TTC549 (cell line): ENCODE data around the gene TATDN2.
A peak's percentile ranks its signal among the peaks of the same experiment; 100 is the strongest.

Experiments
- FAIRE-seq: peaks from 2 replicates; lab custom pipeline; 2012; peaks lifted over from hg19 to GRCh38; lab: Jason Lieb, UNC

TATDN2 gene, protein sequence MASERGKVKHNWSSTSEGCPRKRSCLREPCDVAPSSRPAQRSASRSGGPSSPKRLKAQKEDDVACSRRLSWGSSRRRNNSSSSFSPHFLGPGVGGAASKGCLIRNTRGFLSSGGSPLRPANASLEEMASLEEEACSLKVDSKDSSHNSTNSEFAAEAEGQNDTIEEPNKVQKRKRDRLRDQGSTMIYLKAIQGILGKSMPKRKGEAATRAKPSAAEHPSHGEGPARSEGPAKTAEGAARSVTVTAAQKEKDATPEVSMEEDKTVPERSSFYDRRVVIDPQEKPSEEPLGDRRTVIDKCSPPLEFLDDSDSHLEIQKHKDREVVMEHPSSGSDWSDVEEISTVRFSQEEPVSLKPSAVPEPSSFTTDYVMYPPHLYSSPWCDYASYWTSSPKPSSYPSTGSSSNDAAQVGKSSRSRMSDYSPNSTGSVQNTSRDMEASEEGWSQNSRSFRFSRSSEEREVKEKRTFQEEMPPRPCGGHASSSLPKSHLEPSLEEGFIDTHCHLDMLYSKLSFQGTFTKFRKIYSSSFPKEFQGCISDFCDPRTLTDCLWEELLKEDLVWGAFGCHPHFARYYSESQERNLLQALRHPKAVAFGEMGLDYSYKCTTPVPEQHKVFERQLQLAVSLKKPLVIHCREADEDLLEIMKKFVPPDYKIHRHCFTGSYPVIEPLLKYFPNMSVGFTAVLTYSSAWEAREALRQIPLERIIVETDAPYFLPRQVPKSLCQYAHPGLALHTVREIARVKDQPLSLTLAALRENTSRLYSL

DNA sequence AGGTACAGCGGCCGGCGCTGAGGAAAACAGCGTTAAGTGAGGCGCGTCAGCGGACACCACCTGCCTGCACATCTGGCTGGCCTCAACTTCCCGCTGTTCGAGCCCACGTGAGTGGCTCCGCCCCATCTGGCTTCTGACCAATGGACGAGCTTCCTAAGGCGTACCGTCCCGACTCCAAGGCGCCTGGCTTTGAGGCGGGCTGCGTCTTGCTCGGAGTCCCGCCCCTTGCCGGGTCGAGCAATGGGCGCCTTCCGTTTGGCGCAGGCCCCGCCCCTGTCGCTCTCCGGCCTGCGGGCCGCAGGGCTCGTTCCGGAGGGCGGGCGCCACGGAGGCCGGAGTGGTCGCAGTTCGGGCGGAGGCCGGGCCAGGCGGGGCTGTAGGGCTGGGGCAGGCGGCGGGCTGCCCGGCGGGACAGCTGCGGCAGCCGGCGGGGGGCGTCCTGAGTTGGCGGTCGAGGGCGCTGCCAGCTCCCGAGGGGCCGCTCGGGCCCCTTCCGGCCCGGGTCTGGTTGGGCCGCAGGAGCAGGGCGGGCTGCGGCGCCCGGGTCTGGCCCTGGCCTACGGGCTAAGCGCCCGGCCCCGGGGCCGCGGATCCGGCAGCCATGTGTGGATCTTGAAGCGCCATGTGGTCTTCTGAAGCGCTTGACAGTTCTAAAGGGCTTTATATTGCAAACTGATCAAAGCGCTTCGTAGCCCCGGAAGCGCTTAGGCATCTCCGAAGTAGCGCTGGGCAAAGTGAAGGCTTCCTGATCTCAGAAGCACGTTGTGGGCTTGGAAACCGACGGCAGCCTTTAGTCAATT is at the start of gene TATDN2:
Gene TATDN2 (plus strand): TSS at position 276 of the 800 bp plus-strand sequence. CDS start 742 bp downstream, outside the sequence.
- peak; percentile 17 for FAIRE-seq

DNA sequence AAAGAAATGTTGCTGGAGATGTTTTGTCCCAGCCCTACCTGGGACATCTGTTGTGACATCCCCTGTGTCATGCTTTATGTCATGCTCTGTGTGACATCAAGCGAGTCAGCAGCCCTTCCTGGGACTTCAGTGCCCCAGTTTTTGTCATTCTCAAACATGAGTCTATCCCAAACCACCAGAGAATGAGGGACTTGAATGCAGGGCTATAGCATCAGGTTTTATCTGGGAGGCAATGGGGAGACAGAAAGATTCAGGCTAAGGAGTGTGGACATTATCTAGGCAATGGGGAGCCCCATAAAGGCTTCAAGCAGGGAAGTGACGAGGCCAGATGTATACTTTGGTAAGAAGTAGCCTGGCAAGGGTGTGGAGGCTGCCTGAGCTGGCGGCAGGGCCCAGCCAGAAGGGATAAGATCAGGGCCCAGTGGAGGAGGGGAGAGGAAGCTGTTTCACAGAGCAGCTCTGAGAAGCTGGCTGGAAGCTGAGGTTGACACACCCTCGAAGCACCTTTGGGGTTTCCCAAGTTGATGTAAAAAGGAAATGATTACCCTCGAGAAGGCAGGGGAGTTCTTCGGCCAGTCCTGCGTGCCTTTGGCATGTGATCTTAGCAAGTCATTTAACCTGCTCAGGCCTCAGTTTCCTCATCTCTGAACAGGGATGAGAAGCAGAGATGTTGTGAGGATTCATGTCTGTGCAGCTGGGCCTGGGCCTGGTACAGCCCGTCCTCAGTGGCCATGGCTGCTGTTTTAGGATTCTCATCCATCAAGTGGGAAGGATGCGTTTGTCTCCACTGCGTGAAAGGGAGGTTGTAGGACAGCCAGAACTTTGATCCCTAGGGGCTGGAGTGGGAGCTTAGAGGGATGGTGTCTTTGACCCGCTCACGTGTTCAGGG is 49.3 kb upstream of the TATDN2 start:
- no peak for FAIRE-seq

DNA sequence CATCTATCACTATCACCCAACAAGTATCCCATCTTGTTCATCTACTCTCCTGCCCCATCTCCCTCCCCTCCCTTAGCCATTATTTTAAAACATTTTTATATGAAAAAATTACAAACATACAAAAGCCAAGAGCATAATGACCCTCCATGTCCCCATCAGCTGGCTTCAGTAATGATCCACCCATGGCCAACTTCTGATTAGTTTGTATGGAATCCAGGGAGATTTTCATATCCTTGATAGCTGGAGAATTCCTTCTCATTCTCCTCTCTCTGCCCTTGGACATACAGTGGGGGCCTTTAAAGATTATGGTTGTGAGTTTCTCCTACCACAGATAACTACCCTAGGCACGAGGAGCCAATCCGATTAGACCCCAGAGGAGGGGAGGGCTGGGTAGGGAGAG is 43.3 kb upstream of the TATDN2 start:
- no peak for FAIRE-seq

DNA sequence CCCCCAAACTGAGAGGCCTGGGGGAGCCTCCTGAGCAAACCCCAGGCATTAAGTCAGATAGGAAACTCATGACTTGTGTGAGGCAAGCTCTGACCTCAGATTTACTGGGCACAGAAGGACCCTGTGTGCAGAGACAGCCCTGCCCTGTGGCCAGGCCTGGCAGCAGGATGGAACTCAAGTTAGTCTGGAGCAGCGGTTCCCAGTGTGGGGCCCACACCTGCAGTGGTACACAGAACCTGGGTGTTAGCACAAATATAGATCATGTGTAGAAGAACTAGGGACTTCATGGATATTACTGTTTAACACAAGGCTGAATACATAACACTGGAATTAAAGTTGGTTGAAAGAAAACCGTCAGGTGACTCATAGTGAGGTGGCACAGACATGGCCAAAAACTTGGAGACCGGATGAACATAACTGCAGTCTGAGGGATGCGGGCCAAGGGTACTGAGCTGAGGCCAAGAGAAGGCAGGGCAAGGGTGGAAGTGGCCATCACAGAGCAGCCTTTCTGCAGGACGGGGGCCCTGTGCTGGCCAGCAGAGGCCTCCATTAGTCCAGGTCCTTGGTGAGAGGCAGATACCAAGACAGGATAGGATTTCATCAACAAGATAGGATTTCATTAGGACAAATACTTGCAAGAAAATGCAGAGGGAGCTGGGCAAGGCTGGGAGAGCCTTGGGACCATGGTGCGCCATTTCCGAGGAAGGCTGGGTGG is 42.7 kb upstream of the TATDN2 start:
- FAIRE-seq = no peak

DNA sequence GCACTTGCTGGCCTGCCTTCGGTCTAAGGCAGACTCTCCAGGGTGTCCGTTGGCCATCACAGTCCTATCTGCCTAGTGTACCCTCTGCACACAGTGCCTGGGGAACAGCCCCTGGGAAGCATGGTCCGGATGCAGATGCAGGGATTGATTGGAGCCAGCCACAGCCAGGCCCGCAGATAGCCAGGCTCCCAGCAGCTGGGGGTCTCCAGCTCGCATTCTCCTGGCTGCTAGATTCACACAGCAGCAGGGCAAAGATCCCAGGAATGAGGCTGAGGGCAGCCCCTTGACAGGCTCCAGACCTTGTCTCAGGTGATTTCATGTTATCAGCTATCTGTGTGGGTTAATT is 42.1 kb upstream of the TATDN2 start:
- no peak for FAIRE-seq

DNA sequence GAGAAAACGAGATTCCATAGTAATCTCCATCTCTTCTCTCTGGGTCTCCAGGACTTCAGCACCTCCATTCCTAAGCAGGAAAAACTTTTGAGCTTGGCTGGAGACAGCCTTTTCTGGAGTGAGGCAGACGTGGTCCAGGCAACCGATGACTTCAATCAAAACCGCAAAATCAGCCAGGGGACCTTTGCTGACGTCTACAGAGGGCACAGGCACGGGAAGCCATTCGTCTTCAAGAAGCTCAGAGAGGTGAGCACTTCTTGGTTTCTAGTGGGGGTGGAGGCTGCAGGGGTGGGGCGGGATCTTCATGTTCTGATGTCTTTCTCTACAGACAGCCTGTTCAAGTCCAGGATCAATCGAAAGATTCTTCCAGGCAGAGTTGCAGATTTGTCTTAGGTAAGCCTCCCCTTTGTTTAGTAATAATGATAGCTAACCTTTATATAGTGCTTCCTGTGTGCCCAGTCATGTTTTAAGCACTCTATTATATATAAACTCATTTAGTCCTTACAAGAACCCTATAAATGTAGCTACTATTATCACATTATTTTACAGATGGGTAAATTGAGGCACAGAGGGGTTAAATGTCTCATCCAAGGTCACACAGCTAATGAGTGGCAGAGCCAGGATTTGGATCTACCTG is 35.0 kb upstream of the TATDN2 start:
- no peak for FAIRE-seq

DNA sequence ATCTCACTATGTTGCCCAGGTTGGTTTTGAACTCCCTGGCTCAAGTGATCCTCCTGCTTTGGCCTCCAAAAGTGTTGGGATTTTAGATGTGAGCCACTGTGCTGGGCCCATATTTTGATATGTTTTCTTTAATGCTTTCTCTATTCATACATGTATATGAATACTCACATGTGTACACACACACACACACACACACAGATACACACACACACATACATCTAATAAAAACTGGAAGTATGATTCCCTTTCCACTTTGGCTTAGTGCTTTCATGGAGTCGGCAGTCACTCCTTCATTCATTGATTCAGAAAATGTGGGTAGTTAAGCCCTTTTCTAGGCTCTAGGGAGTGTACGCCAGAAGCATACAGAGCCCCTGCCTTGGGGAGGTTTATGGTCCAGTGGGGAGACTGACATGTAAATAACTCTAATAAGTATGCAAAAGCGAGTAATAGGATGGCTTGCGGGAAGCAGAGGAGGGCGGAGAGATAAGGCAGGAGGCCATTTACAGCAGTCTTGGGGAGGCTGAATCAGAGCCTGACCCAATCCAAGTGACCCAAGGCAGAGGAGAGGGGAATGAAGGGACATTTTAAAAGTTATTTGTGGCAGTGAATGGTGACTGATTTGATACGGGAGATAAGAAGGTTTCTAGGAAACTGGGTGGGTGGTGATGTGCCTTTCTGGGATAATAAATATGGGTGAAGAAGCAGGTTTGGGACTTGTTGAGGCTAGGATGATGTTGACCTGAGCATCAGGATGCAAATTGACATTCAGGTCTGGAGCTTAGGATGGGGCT is 32.5 kb upstream of the TATDN2 start:
- FAIRE-seq = no peak

DNA sequence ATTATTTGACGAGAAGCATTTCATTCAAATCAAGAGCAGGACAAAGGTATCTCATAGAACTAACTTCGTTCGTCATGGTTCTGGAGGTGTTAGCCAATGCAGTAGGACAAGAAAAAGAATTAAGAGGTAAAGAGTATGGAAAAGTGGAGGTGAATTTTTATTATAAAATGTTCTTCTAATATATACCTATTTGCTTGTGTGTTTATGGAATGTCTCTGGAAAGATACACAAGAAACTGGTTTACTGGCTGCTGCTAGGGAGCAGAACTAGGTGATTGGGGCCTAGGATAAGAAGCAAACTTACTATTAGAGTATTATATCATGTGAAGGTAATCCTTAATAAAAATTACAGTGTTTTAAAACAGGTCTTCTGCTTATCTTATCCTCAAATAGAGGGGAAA is 30.9 kb upstream of the TATDN2 start:
- FAIRE-seq = no peak

DNA sequence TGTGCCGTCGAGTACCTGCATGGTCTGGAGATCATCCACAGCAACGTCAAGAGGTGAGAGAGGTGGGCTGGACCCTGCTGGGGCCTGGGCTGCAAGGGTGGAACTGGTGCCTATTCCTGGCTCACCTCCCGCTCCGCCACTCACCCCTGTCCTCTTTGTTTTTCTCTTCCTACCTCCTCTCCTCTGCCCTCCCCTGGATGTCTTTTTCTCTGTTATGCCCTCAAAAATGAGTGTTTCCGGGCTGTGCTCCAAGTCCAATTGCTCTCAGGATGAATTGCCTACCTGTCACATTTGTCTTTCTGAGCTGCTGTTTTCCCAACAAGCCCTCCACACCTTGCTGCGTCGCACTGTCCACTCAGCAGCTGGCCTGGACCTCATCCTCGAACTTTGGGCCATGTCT is 28.5 kb upstream of the TATDN2 start:
- FAIRE-seq = no peak

DNA sequence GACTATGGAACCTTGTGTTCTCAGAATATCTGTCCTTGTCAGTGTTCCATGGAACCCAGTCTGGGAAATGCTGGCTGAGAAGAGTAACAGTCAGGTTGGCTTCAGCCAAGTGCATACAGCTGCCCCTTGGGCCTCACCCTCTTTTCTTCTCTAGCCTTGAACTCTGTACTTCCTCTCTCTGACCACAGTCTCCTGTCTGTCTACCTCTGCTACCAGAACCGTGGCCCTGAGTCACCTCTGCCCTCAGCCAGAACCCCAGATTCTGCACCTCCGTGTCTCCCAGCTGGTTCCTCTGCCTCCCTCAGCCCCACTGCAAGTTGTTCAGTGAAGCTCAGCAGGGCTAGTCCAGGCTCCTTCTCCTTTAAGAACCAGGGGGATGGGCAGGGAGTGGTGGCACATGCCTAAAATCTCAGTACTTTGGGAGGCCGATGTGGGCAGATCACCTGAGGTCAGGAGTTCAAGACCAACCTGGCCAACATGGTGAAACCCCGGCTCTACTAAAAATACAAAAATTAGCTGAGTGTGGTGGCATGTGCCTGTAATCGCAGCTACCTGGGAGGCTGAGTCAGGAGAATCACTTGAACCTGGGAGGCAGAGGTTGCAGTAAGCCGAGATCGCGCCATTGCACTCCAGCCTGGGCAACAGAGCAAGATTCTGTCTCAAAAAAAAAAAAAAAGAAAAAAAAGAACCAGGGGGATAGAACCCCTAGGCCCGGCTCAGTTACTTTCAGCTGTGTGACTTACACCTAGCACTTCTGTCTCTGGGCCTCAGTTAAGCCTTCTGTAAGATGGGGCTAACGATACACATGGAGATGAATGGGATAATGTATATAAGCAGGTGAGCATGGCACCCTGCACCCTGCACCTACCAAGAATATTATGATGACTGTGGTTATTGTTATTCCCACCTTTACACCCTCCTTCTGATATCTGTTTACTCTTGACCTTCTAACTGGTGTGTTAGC is 24.3 kb upstream of the TATDN2 start:
- FAIRE-seq = no peak

DNA sequence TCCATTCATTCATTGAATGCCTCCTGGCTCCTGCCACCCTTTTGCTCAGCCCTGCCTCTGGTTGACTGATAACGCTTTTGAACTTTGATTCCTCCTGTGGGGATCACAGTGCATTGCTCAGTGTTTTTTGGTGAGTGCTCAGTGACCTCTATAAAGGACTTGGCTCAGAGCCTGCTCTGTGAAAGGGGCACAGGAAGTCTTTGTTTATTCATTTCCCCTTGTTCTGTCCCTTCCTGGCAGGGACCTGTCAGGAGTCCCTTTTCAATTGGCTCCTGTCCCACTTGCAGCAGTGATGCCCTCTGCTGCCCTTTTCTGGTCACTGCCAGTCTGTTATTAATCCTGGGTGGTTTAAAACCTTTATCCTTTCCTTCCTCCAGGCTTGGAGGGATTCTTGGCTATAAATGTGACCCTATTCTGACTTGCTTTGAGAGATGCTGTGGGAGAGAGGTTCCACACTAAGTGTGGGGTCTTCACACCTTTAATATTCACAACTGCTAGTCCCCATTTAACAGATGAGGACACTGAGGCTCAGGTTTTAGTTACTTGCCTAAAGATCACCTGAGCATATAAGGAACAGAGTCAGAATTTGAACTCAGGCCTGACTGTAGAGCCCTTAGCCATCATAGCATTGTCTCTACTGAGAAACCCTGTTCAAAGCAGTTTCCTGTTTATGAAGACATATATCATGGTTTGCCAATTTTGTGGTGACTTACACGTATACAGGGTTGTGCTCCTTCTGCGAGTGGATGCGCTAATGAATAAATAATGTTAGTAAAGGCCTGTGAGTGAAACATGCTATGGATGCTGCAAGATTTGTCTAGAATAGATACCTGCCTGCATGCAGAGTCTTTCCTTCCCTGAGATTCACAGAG is 23.2 kb upstream of the TATDN2 start:
- no peak for FAIRE-seq

DNA sequence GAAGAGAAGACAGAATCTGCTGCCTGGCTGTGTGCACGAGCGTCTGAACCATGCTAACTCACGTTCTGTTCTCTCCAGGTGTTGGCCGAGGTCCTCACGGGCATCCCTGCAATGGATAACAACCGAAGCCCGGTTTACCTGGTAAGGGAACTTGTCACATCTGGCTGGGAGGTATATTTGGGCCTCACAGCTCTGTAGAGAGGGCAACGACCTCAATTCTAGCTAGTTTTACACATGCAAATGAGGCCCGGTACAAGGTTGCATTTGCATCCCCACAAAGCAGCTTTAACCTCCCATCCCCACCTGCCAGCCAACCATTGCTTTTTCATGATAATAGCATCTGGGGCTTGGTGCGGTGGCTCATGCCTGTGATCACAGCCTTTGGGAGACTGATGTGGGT is 22.0 kb upstream of the TATDN2 start:
- no peak for FAIRE-seq

DNA sequence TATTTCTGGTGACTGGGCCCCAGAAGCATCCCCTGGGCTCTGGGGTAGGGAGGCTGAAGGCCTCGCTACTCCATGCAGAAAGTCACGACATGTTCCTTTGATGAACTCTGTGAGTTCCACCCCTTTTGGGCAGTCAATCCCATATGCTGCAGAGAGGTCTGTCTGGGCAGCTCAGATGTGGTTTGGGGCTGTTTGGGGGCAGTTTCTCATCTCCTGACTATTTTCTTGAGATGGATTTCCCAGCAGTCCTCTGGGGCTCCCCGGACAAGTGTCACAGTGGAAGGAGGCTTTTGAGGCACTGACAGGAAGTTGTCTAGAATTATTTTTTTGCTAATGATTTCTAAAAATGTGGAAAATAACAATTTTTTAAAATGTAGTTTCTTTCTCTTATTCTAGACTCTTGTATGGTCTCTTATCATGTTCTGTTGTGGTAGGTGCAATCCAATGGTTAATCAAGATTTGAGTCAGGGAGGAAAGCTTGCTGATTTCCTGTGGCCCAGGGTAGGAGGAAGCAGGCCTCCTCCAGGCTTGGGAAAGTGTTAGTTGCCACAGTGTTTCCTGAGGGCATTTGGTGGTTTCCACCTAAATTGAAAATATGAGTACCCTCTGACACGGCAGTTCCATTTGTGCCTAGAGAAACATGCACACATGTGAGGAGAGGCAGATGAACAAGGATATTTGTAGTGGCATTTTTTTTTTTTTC is 19.9 kb upstream of the TATDN2 start:
- no peak for FAIRE-seq

DNA sequence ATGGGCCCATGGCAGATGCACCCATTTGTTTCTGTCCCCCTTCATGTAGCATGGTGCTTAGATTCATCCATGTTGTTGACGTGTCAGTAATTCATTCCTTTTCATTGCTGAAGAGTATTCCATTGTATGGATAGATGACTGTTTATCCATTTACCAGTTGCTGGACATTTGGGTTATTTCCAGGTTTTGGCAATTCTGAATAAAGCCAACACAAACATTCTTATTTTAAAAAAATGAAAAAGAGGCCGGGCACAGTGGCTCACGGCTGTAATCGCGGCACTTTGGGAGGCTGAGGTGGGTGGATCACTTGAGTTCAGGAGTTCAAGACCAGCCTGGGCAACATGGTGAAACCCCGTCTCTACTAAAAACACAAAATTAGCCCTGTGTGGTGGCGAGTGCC is 18.7 kb upstream of the TATDN2 start:
- FAIRE-seq = no peak

DNA sequence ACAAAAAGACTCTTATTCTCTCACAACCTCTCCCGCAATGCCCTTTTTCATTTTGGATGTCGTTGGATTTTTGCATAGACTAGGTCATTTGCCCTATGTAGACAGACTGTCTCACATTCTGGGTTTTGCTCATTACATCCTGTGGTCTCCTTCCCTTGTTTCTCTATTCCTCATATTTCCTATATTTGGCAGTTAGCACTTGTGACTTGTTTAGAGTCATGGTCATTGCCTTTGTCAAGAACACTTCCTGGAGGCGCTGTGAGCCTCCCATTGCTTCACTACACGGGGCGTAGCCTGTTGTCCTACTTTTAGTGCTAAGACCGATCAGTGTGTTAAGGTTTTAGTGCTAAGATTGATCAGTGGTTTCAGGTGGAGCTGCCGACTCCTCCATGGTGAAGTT is 16.1 kb upstream of the TATDN2 start:
- FAIRE-seq = no peak

DNA sequence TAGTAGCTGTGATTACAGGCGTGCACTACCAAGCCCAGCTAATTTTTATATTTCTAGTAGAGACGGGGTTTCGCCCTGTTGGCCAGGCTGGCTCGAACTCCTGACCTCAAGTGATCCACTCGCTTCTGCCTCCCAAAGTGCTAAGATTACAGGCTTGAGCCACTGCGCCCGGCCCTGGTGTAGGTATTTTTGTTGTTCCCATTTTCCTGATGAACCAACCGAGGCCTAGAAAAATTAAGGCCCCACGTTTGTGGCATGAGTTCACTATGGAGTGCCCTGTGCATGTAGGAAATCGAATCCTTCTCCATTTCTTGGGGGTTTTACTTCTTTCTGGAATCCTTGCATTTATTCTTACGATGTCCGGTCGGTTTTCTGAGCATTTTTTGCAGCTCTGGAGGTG is 14.3 kb upstream of the TATDN2 start:
- no peak for FAIRE-seq
